Transverse colon (tissue), 3 donors: ENCODE results near the gene BCAS1.

ENCODE experiments used
- POLR2A ChIP-seq: fragments of 450-650 bp; IDR thresholded peaks from one replicate; pipeline ENCODE4 v1.6.1; 2016; ENCODE audit warnings: antibody characterized with exemption, mild to moderate bottlenecking, moderate library complexity
- TF ChIP-seq, protein P1 (sequence below), 5 experiments: fragments of 200-600 bp in 3 of 5; fragments of 450-650 bp in 2 of 5; sonication (generic) in 3 of 5; IDR thresholded peaks; 1 replicate in 2 of 5; 2 replicates in 3 of 5; pipeline ENCODE4 v1.5.1; 2016 to 2017; ENCODE audit warnings: antibody characterized with exemption in 5 of 5, inconsistent platforms in 3 of 5, mild to moderate bottlenecking in 2 of 5, moderate library complexity in 1 of 5

DNA sequence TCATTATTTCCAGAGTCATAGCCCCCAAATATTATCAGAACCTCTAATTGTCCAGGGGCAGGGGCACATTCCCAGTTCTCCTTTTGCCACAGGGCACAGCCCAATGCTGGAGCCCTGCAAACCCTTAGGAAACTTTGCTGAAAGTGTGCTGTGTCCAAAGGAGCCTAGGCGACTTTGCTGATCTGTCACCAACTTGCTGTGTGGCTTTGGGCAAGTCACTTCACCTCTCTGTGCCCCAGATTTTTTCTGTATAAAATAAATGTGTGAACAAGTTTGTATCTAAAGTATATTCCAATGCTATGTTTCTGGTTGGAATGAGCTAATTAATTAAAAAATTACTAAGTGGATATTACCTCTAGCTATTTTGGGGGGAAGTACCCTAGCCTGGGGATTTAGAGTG, 25.4 kb upstream of the BCAS1 start:
- no peak for TF ChIP-seq POLR2A
- TF ChIP-seq, protein P1, sequence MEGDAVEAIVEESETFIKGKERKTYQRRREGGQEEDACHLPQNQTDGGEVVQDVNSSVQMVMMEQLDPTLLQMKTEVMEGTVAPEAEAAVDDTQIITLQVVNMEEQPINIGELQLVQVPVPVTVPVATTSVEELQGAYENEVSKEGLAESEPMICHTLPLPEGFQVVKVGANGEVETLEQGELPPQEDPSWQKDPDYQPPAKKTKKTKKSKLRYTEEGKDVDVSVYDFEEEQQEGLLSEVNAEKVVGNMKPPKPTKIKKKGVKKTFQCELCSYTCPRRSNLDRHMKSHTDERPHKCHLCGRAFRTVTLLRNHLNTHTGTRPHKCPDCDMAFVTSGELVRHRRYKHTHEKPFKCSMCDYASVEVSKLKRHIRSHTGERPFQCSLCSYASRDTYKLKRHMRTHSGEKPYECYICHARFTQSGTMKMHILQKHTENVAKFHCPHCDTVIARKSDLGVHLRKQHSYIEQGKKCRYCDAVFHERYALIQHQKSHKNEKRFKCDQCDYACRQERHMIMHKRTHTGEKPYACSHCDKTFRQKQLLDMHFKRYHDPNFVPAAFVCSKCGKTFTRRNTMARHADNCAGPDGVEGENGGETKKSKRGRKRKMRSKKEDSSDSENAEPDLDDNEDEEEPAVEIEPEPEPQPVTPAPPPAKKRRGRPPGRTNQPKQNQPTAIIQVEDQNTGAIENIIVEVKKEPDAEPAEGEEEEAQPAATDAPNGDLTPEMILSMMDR (IDR thresholded peaks at IDR 0.05): no peak
